Stimulated activated CD8-positive, alpha-beta memory T cell treated with anti-CD3 and anti-CD28 coated beads, Interleukin-4, amount 100 ng/mL, for 1 hour (primary cell): Measurements from ENCODE around the gene PARK7.

Experiments used
- DNase-seq, 2 donors: peaks; one replicate each; pipeline ENCODE4 v3.0.0-alpha.2; 2020; ENCODE audit warnings: low read depth in 2 of 2, low spot score in 1 of 2

The PARK7 gene

GRCh38 chr1:8006037-8006963 is 44.8 kb downstream of the PARK7 start:
- no peak for DNase-seq

GRCh38 chr1:8009043-8010002 is 47.8 kb downstream of the PARK7 start:
- DNase-seq = no peak

- no peak for DNase-seq
Measured at GRCh38 chr1:8010080-8010664, 48.7 kb downstream of the PARK7 start.

GRCh38 chr1:8011016-8011415 is 49.5 kb downstream of the PARK7 start:
- no peak for DNase-seq

- no peak for DNase-seq
Measured at GRCh38 chr1:8011923-8012858, 50.7 kb downstream of the PARK7 start.

GRCh38 chr1:8012955-8013354 is 51.4 kb downstream of the PARK7 start:
- DNase-seq = no peak

GRCh38 chr1:8013399-8013798 is 51.9 kb downstream of the PARK7 start:
- no peak for DNase-seq

- no peak for DNase-seq
Measured at GRCh38 chr1:8013800-8014199, 52.3 kb downstream of the PARK7 start.

GRCh38 chr1:8014381-8014988 is 53.0 kb downstream of the PARK7 start:
- DNase-seq = no peak

GRCh38 chr1:8015036-8015808 is 53.7 kb downstream of the PARK7 start:
- DNase-seq = no peak

- DNase-seq = no peak
Measured at GRCh38 chr1:8015809-8016165, 54.3 kb downstream of the PARK7 start.

- DNase-seq = no peak
Measured at GRCh38 chr1:8016210-8016894, 54.8 kb downstream of the PARK7 start.

- DNase-seq = no peak
Measured at GRCh38 chr1:8016895-8017241, 55.4 kb downstream of the PARK7 start.

- no peak for DNase-seq
Measured at GRCh38 chr1:8017495-8018197, 56.1 kb downstream of the PARK7 start.

GRCh38 chr1:8018492-8019228 is 57.1 kb downstream of the PARK7 start:
- no peak for DNase-seq

GRCh38 chr1:8019229-8019620 is 57.7 kb downstream of the PARK7 start:
- DNase-seq = no peak

- no peak for DNase-seq
Measured at GRCh38 chr1:8020032-8020431, 58.5 kb downstream of the PARK7 start.
